Activated naive CD8-positive, alpha-beta T cell treated with anti-CD3 and anti-CD28 coated beads for 36 hours (primary cell): ENCODE measurements around the gene RBMS3. TPM values are rescaled to one million over a fixed set of nuclear protein-coding genes. Genes with fewer than 3 reads are reported as not detected.
"Not testable (repeated sequence)": the region's sequence is repeated elsewhere in the genome, so short reads cannot be mapped to it uniquely, and the experiment has no call there.

ENCODE experiments used
- DNase-seq: peaks from one replicate; pipeline ENCODE4 v3.0.0; 2021
- H3K27ac Mint-ChIP-seq: one replicate; pipeline ENCODE4 v1.8.0; 2022; ENCODE audit warnings: mild to moderate bottlenecking, moderate library complexity, mixed read lengths
- H3K27me3 Mint-ChIP-seq: one replicate; pipeline ENCODE4 v1.8.0; 2022; ENCODE audit warnings: mild to moderate bottlenecking, mixed read lengths
- H3K36me3 Mint-ChIP-seq: one replicate; pipeline ENCODE4 v1.8.0; 2021; ENCODE audit warnings: mild to moderate bottlenecking, mixed read lengths
- H3K4me1 Mint-ChIP-seq: one replicate; pipeline ENCODE4 v1.8.0; 2021; ENCODE audit warnings: mixed read lengths
- H3K4me3 Mint-ChIP-seq: one replicate; pipeline ENCODE4 v1.8.0; 2022; ENCODE audit warnings: mild to moderate bottlenecking, moderate library complexity, mixed read lengths
- H3K9me3 Mint-ChIP-seq: one replicate; pipeline ENCODE4 v1.8.0; 2022; ENCODE audit warnings: mixed read lengths
- total RNA-seq, 2 experiments: library from RNA; stranded (reverse); gene quantifications; one replicate each; pipeline ENCODE4 v1.2.3, GENCODE V29; 2021

RBMS3 gene
- total RNA-seq, 2 experiments from 2014 or later = 1.6 TPM

DNA sequence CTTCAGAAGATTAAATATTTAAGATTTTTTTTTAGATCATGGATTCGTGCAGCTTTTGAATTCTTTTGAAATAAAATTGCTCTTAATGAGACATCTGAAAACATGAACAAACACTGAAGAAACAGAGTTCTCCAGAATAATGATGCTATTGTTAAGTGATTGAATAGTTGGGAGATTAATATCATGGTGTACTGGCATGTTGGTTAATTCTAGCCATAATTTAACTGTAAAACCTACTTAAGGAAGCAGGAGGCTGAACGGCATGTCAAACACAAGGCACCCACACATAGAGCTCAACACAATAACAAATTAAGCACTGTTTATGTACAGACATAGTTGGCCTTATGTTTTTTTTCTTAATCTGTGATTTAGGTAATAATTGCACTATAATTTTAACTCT, 185.6 kb downstream of the RBMS3 start:
- no peaks in the 10 kb centered on the region for H3K4me1 Mint-ChIP-seq
- H3K4me3 Mint-ChIP-seq = no peak overlapping the region
- peaks cover 6% of the 10 kb centered on the region for H3K27me3 Mint-ChIP-seq
- DNase-seq = no peak
- H3K36me3 Mint-ChIP-seq = no peaks in the 10 kb centered on the region
- no peaks in the 10 kb centered on the region for H3K9me3 Mint-ChIP-seq
- H3K27ac Mint-ChIP-seq = no peak overlapping the region

DNA sequence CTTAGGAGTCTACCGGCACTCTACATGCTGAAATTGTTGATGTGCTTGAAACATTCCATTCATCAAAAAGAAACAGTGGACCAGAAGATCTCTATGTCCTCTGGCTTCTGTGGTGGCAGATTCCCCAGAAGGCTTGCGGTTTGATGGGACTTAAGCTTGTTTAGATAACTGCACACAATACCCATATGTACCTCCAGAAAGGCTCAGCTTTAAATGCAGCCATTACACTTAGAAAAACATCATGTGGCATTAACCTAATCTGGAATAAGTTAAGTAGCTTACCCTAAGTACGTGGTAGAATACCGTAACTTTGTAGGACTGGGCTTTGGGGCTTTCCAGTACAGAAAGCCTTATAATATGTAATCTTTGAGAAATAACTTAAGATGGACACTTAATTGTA, 187.3 kb downstream of the RBMS3 start:
- no peaks in the 10 kb centered on the region for H3K4me1 Mint-ChIP-seq
- peaks cover 6% of the 10 kb centered on the region for H3K27me3 Mint-ChIP-seq
- no peaks in the 10 kb centered on the region for H3K36me3 Mint-ChIP-seq
- H3K27ac Mint-ChIP-seq = no peak overlapping the region
- DNase-seq = no peak
- no peaks in the 10 kb centered on the region for H3K9me3 Mint-ChIP-seq
- no peak overlapping the region for H3K4me3 Mint-ChIP-seq

DNA sequence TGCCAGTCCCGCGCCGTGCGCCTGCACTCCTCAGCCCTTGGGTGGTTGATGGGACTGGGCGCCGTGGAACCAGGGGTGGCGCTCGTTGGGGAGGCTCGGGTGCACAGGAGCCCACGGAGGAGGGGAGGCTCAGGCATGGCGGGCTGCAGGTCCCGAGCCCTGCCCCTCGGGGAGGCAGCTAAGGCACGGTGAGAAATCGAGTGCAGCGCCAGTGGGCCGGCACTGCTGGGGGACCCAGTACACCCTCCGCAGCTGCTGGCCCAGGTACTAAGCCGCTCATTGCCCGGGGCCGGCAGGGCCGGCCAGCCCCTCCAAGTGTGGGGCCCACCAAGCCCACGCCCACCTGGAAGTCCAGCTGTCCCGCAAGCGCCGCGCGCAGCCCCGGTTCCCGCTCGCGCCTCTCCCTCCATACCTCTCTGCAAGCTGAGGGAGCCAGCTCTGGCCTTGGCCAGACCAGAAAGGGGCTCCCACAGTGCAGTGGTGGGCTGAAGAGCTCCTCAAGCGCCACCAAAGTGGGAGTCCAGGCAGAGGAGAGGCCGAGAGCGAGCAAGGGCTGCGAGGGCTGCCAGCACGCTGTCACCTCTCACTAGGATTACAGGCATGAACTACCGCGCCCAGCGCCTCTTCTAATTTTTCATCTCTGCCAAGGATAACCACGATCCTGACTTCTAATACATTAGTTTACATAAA, 192.8 kb downstream of the RBMS3 start:
- not testable (repeated sequence) for H3K27ac Mint-ChIP-seq, H3K4me1 Mint-ChIP-seq, H3K27me3 Mint-ChIP-seq, DNase-seq, H3K9me3 Mint-ChIP-seq, H3K4me3 Mint-ChIP-seq, H3K36me3 Mint-ChIP-seq

DNA sequence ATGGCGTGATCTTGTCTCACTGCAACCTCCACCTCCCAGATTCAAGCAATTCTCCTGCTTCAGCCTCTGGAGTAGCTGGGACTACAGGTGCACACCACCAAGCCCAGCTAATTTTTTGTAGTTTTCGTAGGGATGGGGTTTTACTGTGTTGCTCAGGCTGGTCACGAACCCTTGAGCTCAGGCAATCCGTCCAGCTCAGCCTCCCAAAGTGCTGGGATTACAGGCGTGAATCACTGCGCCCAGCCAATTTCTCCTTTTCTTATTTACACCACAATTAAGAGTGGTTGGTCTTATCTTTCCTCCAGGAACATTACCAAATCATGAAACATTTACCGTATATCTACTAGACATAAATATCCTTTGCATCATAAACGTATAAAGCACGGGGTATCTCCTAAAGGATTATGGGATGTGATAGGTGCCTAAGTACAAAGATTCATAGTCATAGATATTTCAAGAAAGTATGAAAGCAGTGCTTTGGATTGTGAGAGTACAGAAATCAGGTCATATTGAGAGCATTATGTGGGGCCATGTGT, 194.5 kb downstream of the RBMS3 start:
- Mint-ChIP-seq H3K4me1 (no peaks in the 10 kb centered on the region), H3K36me3 (no peaks in the 10 kb centered on the region), H3K27ac (no peak overlapping the region), H3K27me3 (no peaks in the 10 kb centered on the region), H3K9me3 (no peaks in the 10 kb centered on the region), H3K4me3 (no peak overlapping the region)
- no peak for DNase-seq

DNA sequence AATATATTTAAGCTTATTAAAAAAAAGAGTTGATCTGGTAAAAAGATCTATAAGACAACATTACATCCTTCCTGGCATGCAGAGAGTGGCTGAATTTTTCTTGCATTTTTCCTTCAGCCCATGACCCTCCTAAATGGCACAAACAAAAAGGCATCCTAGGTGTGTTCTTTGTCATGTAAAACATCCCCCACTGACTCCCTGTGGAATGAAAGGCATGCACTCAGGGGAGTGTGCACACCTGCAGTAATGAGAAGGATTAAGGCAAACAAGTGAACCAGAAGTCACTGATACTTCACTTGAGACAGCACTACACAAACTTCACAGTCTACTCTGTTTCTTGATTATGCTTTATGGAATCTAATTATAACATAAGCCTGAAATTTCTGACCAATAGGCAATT, 195.0 kb downstream of the RBMS3 start:
- no peaks in the 10 kb centered on the region for H3K27me3 Mint-ChIP-seq
- H3K36me3 Mint-ChIP-seq = no peaks in the 10 kb centered on the region
- DNase-seq = no peak
- H3K27ac Mint-ChIP-seq = no peak overlapping the region
- H3K4me1 Mint-ChIP-seq = no peaks in the 10 kb centered on the region
- no peak overlapping the region for H3K4me3 Mint-ChIP-seq
- no peaks in the 10 kb centered on the region for H3K9me3 Mint-ChIP-seq

DNA sequence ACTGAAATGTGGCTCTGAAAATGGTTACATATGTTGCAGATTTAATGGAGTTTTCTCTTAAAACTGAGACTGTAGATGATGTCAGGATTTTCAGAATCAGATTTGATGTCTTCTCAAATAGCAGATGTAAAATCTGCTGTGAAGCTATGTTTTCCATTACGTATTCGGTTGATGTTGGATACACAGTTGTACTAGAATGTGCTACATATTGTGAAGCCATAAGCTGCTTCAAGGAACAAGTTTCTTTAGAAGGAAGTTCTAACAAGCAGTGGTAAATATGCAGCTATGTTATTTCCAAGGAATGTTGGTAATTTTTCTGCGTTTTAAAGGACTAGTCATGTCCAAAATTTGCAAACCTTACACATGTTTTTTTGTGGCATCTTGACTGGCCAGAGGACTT, 197.7 kb downstream of the RBMS3 start:
- Mint-ChIP-seq H3K27ac (no peak overlapping the region), H3K36me3 (no peaks in the 10 kb centered on the region), H3K4me3 (no peak overlapping the region), H3K27me3 (no peaks in the 10 kb centered on the region), H3K9me3 (no peaks in the 10 kb centered on the region), H3K4me1 (no peaks in the 10 kb centered on the region)
- no peak for DNase-seq

DNA sequence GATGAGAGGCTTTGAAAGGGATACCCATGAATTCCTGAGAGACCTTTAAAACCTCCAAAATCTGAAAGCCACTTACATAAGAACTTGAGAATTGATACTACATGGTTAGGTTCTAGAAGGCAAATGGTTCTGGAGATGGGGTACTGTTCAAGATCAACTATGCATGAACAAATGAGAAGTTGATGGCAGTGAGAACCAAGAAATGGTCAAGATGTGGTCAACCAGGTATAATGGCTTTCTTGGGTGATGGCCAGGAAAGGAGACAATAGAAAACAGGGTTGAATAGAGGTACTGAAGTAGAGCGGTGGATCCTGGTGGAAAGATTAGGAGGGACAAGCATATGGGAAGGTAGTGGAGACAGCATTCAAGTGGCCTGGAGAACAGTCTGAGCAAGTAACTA, 200.4 kb downstream of the RBMS3 start:
- H3K4me1 Mint-ChIP-seq = no peaks in the 10 kb centered on the region

DNA sequence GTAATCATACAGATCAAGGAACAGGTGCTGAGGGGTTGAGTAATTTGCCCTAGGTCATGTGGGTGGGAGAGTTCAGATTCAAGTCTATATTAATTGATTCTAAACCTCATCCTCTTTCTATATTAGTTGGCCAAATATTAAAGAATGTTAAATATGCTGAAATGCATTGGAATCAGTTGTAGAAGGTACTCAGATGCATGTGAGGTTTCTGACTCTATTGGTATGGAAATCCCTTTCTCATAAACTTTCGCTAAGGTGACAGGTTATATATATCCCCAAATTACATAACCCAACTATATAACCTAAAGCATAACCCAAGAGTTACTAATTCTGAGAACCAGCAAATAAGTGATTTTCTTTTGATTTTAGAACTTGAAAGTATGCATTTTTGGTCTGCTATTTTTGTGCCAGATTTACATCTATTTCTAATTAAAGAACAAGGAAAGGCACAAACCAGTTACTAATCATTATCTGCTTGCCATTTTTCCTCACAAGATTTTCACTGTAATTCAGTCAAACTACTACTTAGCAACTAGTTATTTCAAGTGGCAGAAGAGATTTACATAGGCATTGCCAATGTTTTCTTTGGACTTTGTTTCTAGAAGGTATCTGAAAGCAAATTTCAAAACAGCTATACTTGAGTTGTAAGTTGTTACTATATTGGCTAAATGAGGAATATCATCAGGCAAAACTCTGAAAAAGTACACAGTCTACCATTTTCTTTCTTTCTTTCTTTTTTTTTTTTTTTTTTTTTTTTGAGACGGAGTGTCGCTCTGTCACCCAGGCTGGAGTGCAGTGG, 201.3 kb downstream of the RBMS3 start:
- no peak for DNase-seq
- H3K27me3 Mint-ChIP-seq = no peaks in the 10 kb centered on the region
- H3K36me3 Mint-ChIP-seq = no peaks in the 10 kb centered on the region
- H3K9me3 Mint-ChIP-seq = no peaks in the 10 kb centered on the region
- no peak overlapping the region for H3K4me3 Mint-ChIP-seq
- no peaks in the 10 kb centered on the region for H3K4me1 Mint-ChIP-seq
- H3K27ac Mint-ChIP-seq = no peak overlapping the region

More for the DNA sequence above, 200.4 kb downstream of the RBMS3 start:
- no peaks in the 10 kb centered on the region for H3K27me3 Mint-ChIP-seq
- no peaks in the 10 kb centered on the region for H3K9me3 Mint-ChIP-seq
- no peak for DNase-seq
- H3K4me3 Mint-ChIP-seq = no peak overlapping the region
- no peak overlapping the region for H3K27ac Mint-ChIP-seq
- no peaks in the 10 kb centered on the region for H3K36me3 Mint-ChIP-seq

DNA sequence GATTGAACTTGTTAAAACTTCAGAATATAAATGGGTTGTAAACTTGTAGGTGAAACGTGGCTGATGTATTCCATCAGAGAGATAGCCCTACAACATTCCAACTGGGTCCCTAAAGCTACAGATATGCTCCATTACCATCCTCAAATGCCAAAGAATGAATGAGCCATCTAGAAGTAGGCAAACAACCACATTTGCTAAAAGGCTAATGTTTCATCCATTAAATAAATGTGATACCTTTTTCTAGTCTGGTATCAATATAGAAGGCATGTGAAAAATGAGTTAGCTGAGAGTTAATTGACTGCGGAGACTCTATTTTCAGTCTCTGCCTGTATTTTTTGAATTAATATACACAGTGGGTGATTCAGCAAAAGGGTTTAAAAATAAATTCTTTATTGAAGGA, 203.8 kb downstream of the RBMS3 start:
- no peaks in the 10 kb centered on the region for H3K36me3 Mint-ChIP-seq
- no peak for DNase-seq
- H3K9me3 Mint-ChIP-seq = peaks cover 1% of the 10 kb centered on the region
- H3K27me3 Mint-ChIP-seq = peaks cover 4% of the 10 kb centered on the region
- no peak overlapping the region for H3K4me3 Mint-ChIP-seq
- no peak overlapping the region for H3K27ac Mint-ChIP-seq
- no peaks in the 10 kb centered on the region for H3K4me1 Mint-ChIP-seq

DNA sequence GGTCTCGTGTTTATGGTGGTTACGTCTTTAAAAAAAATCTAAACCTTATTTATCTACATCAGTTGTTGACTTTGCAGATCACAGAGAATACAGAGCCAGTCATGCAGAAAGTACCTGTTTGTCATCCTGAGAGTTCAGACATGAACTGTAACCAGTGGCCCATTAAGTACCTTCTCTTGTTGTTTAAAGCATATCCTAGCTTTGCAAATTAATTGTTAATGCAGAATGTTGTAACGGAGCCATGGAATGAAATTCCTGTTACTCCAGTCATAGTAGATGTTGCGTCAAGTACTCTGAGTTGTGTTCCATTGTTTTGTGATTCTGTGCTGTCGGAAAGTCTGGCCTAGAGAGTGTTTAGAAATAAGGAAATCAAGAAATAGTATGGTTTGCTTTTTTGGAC, 205.2 kb downstream of the RBMS3 start:
- Mint-ChIP-seq H3K27me3 (peaks cover 9% of the 10 kb centered on the region), H3K4me1 (no peaks in the 10 kb centered on the region), H3K36me3 (no peaks in the 10 kb centered on the region), H3K9me3 (peaks cover 4% of the 10 kb centered on the region), H3K27ac (no peak overlapping the region), H3K4me3 (no peak overlapping the region)
- DNase-seq = no peak

DNA sequence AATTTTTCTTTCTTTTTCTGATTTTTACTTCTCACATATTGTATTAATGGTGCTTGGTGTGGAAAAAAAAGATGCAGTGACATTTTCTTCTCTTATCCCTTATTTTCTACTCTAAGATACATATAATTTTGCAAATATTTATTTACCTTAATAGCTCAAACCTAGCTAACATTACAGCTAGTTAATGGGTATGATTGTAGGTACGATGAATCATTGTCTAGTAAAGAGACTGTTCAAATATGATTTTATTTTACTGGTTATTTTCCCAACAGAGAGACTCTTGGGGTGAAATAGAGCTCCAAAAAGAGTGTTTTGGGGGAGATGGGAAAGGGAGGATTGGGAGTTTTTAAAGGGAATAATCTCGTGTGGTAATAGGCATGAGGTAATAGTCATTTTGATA, 206.0 kb downstream of the RBMS3 start:
- DNase-seq = no peak
- Mint-ChIP-seq H3K4me1 (no peaks in the 10 kb centered on the region), H3K27me3 (peaks cover 9% of the 10 kb centered on the region), H3K9me3 (peaks cover 7% of the 10 kb centered on the region), H3K4me3 (no peak overlapping the region), H3K36me3 (no peaks in the 10 kb centered on the region), H3K27ac (no peak overlapping the region)

DNA sequence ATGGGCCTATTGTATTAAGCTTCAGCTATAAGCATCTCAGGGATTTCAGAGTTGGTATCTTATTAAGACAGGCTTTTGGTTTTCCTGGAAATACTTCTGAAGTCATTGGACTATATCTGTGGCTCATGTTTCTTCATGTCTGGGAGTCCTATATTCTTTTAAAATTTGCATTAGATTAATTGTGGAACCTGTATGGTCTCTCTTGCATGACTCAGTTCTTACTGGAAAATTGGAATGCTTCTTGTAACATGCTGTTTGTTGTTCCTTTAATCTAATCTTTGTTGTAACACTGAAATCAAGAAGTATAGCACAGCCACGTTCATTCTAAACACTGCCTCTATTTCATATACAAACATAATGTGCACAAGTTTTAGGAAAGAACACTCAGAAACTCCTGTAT, 208.1 kb downstream of the RBMS3 start:
- Mint-ChIP-seq H3K4me3 (no peak overlapping the region), H3K27me3 (peaks cover 9% of the 10 kb centered on the region), H3K4me1 (no peaks in the 10 kb centered on the region), H3K27ac (no peak overlapping the region), H3K9me3 (peaks cover 11% of the 10 kb centered on the region), H3K36me3 (no peaks in the 10 kb centered on the region)
- DNase-seq = no peak

DNA sequence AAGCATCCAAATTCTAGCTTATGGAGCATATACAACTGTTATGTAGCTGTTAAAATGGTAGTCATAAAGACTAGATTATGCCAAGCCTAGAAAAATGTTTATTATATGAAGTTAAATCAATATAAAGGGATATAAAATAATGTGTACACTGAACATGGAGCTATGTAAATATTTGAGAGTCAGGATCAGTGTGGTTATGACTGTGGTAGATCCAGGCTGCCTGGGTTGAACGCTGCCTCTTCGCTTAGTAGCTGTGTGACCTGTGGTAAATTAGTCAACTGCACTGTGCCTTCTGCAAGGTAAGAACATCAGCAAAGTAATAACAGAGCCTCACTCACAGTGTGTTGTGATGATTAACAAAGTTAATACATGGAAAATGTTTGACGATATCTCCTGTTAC, 212.2 kb downstream of the RBMS3 start:
- Mint-ChIP-seq H3K36me3 (no peaks in the 10 kb centered on the region), H3K9me3 (peaks cover 11% of the 10 kb centered on the region)

DNA sequence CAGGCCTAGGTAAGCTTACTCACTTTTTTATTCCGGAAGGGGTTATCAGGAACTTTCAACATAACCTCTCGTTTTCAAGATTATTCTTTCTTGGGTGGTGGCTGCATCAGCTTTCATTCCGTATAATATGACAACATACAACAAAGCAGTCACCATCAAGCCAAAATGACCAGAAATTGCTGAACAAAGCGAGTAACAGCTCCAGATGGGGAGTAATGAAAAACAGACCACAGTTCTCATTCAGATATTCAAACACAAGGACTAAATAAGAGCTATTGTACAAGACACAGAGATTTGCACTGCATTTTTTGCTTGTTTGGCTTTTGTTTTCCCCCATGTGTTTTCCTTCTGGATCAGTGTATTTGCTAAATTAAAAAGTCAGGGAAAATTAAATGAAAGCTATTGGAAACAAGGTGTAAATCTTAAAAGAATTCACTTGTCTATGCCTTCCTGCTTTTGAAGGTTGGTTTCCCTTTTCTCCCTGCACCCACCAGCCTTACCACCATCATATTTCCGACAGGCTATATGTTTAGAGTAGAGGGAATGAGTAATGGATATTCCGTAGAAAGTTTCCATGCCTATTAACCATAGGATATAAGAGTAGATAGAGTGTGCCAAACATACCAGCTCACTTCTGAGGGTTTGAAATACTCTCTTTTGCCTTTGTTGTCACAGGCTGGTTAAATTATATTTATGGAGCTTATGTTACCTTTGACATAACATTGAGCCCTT, 213.6 kb downstream of the RBMS3 start:
- Mint-ChIP-seq H3K4me3 (no peak overlapping the region), H3K27ac (no peak overlapping the region), H3K36me3 (no peaks in the 10 kb centered on the region), H3K4me1 (no peaks in the 10 kb centered on the region), H3K27me3 (peaks cover 7% of the 10 kb centered on the region), H3K9me3 (peaks cover 10% of the 10 kb centered on the region)
- no peak for DNase-seq

More for the DNA sequence above, 212.2 kb downstream of the RBMS3 start:
- H3K27me3 Mint-ChIP-seq = peaks cover 9% of the 10 kb centered on the region
- no peak overlapping the region for H3K27ac Mint-ChIP-seq
- no peak for DNase-seq
- H3K4me3 Mint-ChIP-seq = no peak overlapping the region
- no peaks in the 10 kb centered on the region for H3K4me1 Mint-ChIP-seq

DNA sequence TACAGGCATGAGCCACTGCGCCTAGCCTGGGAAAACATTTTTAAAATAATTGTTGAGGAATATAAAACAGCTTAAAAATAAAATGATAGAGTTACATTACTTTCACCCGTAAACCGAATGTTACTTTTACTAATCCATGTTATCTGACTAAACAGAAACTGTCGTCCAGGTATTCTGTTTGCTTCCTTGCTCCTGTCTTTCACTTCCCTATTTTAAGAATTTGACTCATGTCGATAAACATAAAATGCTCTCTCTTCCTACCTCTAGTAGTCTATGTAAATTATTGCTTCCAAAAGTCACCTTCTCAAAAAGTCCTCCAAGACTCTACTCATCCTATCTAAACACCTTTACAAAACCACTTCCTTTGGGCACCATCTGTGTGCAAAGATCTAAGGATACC, 216.4 kb downstream of the RBMS3 start:
- no peaks in the 10 kb centered on the region for H3K27me3 Mint-ChIP-seq
- no peak overlapping the region for H3K4me3 Mint-ChIP-seq
- H3K4me1 Mint-ChIP-seq = no peaks in the 10 kb centered on the region
- peaks cover 4% of the 10 kb centered on the region for H3K9me3 Mint-ChIP-seq
- DNase-seq = no peak
- no peak overlapping the region for H3K27ac Mint-ChIP-seq
- no peaks in the 10 kb centered on the region for H3K36me3 Mint-ChIP-seq
